ENCODE data around the gene SASH1.

- no peak for TF ChIP-seq LEF1 (IDR thresholded peaks at IDR 0.05; ENCODE audit: borderline replicate concordance)
- no peak for TF ChIP-seq SP1 (IDR thresholded peaks at IDR 0.05)
- TF ChIP-seq FOXA1 (IDR thresholded peaks at IDR 0.05) = no peak
- no peak for TF ChIP-seq FOXK2 (IDR thresholded peaks at IDR 0.05)
- TF ChIP-seq BHLHE40 (IDR thresholded peaks at IDR 0.05; ENCODE audit: borderline replicate concordance) = no peak
- TF ChIP-seq FOXM1 (IDR thresholded peaks at IDR 0.05; ENCODE audit: borderline replicate concordance) = no peak
- TF ChIP-seq SUZ12 (IDR thresholded peaks at IDR 0.05) = no peak
- no peak for TF ChIP-seq ARNT (IDR thresholded peaks at IDR 0.05)
- TF ChIP-seq TARDBP (IDR thresholded peaks at IDR 0.05) = no peak
Measured at GRCh38 chr6:148413321-148414091, 70.9 kb downstream of the SASH1 start.
